BJ (cell line): ENCODE data around the gene SNX1. TPM values are rescaled to one million over a fixed set of nuclear protein-coding genes. Genes with fewer than 3 reads are reported as not detected.
"Not testable (repeated sequence)": the region's sequence is repeated elsewhere in the genome, so short reads cannot be mapped to it uniquely, and the experiment has no call there.

ENCODE experiments used
- CTCF ChIA-PET: fragments of 350-600 bp; formaldehyde crosslinking; extraction: SDS; loops from one replicate; lab custom pipeline; 2021; ENCODE audit warnings: antibody characterized with exemption, inconsistent platforms; lab: Yijun Ruan, JAX
- POLR2A ChIA-PET: fragments of 300-600 bp; sonication (Branson Sonifier 250); formaldehyde crosslinking; extraction: SDS; loops from one replicate; lab custom pipeline; 2021; ENCODE audit warnings: antibody characterized with exemption; lab: Charles Lee
- DNase-seq: peaks from one replicate; pipeline ENCODE4 v3.0.0-alpha.2; 2011; ENCODE audit warnings: low read depth
- H3K27me3 ChIP-seq: 2 replicates; pipeline ENCODE4 v1.6.0; 2011; ENCODE audit warnings: low read length; ENCODE audit not compliant: control insufficient read depth, insufficient read depth
- H3K36me3 ChIP-seq: 2 replicates; pipeline ENCODE4 v1.5.1; 2011; ENCODE audit warnings: low read length; ENCODE audit not compliant: control insufficient read depth, insufficient read depth
- H3K4me3 ChIP-seq: 2 replicates; pipeline ENCODE4 v1.5.1; 2011; ENCODE audit warnings: low read depth, mild to moderate bottlenecking, control low read depth, low read length
- CTCF ChIP-seq: IDR thresholded peaks from 2 replicates; pipeline ENCODE4 v1.5.1; 2011; ENCODE audit warnings: low read depth, mild to moderate bottlenecking, control low read depth, inconsistent platforms, low read length, moderate library complexity; ENCODE audit not compliant: insufficient read depth
- polyA plus RNA-seq: library from polyadenylated mRNA; depleted of rRNA; stranded (reverse); fragments of >200 nt; gene quantifications from 2 replicates; pipeline ENCODE4 v1.2.3, GENCODE V29; 2011

SNX1 gene
- polyA plus RNA-seq, 1 experiment, result 57.5 TPM

- POLR2A ChIA-PET, result no interaction called here
- TF ChIP-seq CTCF, result no peak
- CTCF ChIA-PET, result interaction anchor here (1.8 kb wide), 1 partner anchor 10 kb away, joined by 4 read pairs; no protein-coding TSS in a partner anchor
Observed at GRCh38 chr15:64051093-64051402, 44.7 kb upstream of the SNX1 start.

GRCh38 chr15:64051407-64052259 is 44.1 kb upstream of the SNX1 start:
- no peak overlapping the region for H3K4me3 ChIP-seq
- TF ChIP-seq CTCF, result no peak
- ChIA-PET POLR2A (no interaction called here), CTCF (interaction anchor here (0.9 to 1.8 kb wide), 2 partner anchors 11 to 106 kb away, joined by 3 to 4 read pairs; no protein-coding TSS in a partner anchor)
- H3K27me3 ChIP-seq, result no peaks in the 10 kb centered on the region
- DNase-seq, result no peak
- no peaks in the 10 kb centered on the region for H3K36me3 ChIP-seq

More at GRCh38 chr15:64051093-64051402, 44.7 kb upstream of the SNX1 start:
- H3K27me3 ChIP-seq, result no peaks in the 10 kb centered on the region
- no peak for DNase-seq
- no peaks in the 10 kb centered on the region for H3K36me3 ChIP-seq
- H3K4me3 ChIP-seq, result no peak overlapping the region

GRCh38 chr15:64052925-64053491 is 42.8 kb upstream of the SNX1 start:
- no peak for DNase-seq
- no peak for TF ChIP-seq CTCF
- Histone ChIP-seq H3K27me3 (no peaks in the 10 kb centered on the region), H3K4me3 (no peak overlapping the region), H3K36me3 (no peaks in the 10 kb centered on the region)
- ChIA-PET CTCF (interaction anchor here (2.1 kb wide), 1 partner anchor 301 kb away, joined by 9 read pairs; no protein-coding TSS in a partner anchor), POLR2A (no interaction called here)

- H3K27me3 ChIP-seq, DNase-seq, H3K4me3 ChIP-seq, POLR2A ChIA-PET, H3K36me3 ChIP-seq: not testable (repeated sequence)
- CTCF ChIA-PET, result interaction anchor here (1.2 to 2.1 kb wide), 2 partner anchors 14 to 301 kb away, joined by 3 to 9 read pairs; no protein-coding TSS in a partner anchor
Observed at GRCh38 chr15:64053674-64054073, 42.1 kb upstream of the SNX1 start.

- Histone ChIP-seq H3K36me3 (no peaks in the 10 kb centered on the region), H3K4me3 (no peak overlapping the region), H3K27me3 (no peaks in the 10 kb centered on the region)
- CTCF ChIA-PET, result interaction anchor here (1.1 kb wide), 1 partner anchor 142 kb away, joined by 3 read pairs; no protein-coding TSS in a partner anchor
- DNase-seq, result no peak
- POLR2A ChIA-PET, result no interaction called here
- no peak for TF ChIP-seq CTCF
Observed at GRCh38 chr15:64058279-64058678, 37.5 kb upstream of the SNX1 start.

GRCh38 chr15:64059104-64059503 is 36.7 kb upstream of the SNX1 start:
- H3K36me3 ChIP-seq, POLR2A ChIA-PET, H3K4me3 ChIP-seq, CTCF ChIA-PET, DNase-seq, H3K27me3 ChIP-seq: not testable (repeated sequence)
